ENCODE measurements around the gene LIMA1. TPM values are rescaled to one million over a fixed set of nuclear protein-coding genes. Genes with fewer than 3 reads are reported as not detected.

The LIMA1 gene
- total RNA-seq, 1 donor from 2014 or later = 49.3 TPM

DNA sequence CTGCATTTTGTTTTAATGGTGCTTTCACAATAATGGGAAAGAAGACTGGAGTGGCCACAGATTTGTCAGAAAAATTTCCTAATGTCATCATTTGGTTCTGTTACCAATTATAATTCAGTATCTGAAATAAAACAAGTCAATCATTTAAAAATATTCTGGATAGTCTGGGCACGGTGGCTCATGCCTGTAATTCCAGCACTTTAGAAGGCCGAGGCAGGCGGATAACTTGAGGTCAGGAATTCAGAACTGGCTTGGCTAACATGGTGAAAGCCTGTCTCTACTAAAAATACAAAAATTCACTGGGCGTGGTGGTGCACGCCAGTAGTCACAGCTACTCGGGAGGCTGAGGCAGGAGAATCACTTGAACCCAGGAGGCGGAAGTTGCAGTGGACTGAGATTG, 4.0 kb upstream of the LIMA1 start:
- no peak for DNase-seq (ENCODE audit: low read depth)

GRCh38 chr12:50285253-50285652, 1.9 kb upstream of the LIMA1 start:
- DNase-seq (ENCODE audit: low read depth) = no peak

- peak; percentile 29 for DNase-seq (ENCODE audit: low read depth)
These were observed 545 bp downstream of the LIMA1 start for GRCh38 chr12:50282721-50283228.

GRCh38 chr12:50279501-50279900, 3.8 kb downstream of the LIMA1 start:
- peak; percentile 67 for DNase-seq (ENCODE audit: low read depth)

- peak; percentile 43 for DNase-seq (ENCODE audit: low read depth)
These were observed 6.2 kb downstream of the LIMA1 start for GRCh38 chr12:50276912-50277671.

- no peak for DNase-seq (ENCODE audit: low read depth)
These were observed 7.3 kb downstream of the LIMA1 start for GRCh38 chr12:50276068-50276467.

GRCh38 chr12:50275556-50275955, 7.8 kb downstream of the LIMA1 start:
- peak; percentile 33 for DNase-seq (ENCODE audit: low read depth)

- DNase-seq (ENCODE audit: low read depth) = peak; percentile 57
These were observed 8.2 kb downstream of the LIMA1 start for GRCh38 chr12:50275127-50275526.

DNA sequence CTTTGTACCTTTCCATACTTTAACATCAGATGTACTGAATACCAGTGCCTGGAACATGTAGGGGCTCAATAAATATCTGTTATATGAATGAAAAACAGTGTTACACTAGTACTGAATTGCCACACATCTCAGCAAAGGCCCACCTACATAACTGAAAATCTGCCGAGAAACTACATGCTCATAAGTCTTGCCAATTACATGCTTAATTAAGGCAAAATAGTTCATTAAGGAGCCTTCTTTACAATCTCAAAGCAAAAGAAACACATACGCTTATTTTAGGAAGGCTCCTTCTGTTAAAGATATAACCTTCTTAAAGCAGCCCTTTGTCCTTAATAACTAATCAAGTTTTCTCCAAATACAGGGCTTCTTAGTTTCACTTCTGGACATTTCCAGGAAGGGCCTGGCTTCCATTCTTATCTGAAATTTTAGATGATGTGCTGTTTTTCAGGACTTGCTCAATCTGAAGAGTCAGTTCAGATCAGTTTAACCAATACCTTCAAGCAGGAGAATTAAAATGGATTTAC, 11.5 kb downstream of the LIMA1 start:
- DNase-seq (ENCODE audit: low read depth) = peak; percentile 51

- DNase-seq (ENCODE audit: low read depth) = no peak
These were observed 14.8 kb downstream of the LIMA1 start for GRCh38 chr12:50268482-50268881.

DNA sequence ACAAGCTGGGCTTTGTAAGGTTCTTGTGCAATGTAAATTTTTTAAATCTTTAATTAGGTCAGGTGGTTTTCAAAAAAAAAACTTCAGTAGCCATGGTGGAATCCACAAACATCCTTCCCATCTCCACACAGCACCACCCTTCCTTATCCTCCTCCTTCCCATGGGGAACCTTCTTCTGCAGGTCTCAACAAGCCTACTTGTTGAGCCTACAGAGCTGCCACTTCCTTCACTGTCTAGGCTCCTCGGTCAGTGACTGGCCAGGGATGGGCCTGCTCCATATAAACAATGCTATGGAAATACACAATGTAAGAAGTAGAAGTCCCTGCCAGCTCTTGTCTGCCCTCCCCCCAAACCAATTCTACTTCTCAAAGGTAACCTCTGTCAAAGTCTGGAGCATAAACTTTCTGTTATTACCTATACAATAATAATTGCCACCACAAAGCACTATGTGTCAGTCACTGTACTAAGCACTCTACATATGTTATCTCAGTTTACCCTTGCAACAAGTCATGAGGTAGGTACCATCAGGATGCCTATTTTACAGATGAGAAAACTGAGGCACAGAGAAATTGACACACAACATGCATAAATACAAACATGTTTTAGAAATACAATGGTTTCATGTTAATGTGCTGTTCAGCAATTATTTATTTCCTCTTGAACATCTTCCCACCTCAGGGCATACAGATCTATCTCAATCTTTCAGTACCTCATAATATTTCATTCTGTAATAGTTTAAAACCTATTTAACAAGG, 17.4 kb downstream of the LIMA1 start:
- no peak for DNase-seq (ENCODE audit: low read depth)

DNA sequence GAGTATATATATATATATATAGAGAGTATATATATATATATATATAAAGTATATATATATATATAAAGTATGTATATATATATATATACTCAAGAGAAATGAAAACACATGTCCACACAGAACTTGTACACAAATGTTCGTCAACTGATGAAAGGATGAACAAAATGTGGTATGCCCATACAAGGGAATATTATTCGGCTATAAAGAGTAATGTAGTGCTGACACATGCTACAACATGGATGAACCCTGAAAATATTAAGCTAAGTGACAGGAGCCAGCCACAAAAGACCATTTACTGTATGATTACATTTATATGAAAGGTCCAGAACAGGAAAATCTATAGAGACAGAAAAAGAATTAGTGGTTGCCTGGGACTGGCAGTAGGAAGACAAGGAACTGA, 19.5 kb downstream of the LIMA1 start:
- no peak for DNase-seq (ENCODE audit: low read depth)

- DNase-seq (ENCODE audit: low read depth) = no peak
These were observed 21.7 kb downstream of the LIMA1 start for GRCh38 chr12:50261654-50262053.

- no peak for DNase-seq (ENCODE audit: low read depth)
These were observed 25.2 kb downstream of the LIMA1 start for GRCh38 chr12:50258167-50258551.

DNA sequence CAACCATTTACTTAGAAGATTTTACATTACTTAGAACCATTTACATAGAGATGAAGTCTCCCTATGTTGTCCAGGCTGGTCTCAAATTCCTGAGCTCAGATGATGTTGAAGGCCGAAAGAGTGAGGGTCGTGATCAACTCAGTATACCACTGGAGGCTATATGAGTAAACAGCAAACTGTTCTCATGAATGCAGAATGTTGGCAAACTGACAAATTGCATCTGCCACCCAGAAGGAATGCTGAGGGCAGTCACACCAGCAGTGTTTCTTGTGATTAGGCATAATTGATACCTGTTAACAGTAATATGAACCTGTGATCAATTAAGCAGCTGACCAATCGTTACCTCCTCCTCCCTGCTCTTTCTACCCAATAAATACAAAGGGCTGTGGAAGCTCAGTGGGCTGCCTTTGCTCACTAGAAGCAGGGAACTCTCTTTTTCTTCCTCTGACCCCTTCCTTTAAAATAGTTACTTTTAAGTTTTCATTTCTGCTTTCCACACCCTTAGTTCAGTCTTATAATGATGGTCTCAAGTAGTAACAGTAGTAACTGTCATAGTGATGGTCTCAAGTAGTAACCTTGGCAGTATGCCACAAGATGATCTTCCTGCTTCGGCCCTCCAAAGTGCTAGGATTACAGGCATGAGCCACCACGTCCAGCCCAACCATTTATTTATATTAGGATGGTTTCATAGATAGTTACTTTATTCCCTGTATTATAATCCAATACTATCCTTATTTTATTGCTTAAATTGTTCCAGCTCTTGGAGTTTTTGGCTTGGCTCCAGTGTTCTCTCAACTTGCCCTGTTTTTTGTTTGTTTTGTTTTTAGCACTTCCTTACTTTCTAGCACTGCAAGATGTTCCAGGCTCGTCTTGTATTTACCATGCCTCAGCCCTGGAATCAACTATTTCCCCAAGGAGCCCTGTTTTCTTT, 25.8 kb downstream of the LIMA1 start:
- peak; percentile 84 for DNase-seq (ENCODE audit: low read depth)

DNA sequence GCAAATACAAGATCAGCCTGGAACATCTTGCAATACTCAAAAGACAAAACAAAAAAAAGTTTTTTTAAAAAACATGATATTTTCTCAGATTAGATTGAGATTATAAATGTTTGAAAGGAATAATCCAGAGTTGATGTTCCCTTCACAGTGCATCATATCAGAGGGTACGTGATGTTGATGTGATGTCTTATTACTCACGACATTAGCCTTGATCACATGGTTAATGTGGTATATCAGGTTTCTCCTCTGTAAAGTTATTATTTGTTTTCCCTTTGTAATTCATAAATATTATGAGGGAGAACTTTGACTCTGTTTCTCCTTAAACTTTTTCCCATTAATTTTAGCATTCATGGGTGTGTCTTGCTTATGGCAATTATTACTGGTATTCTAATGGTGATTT, 26.6 kb downstream of the LIMA1 start:
- no peak for DNase-seq (ENCODE audit: low read depth)

DNA sequence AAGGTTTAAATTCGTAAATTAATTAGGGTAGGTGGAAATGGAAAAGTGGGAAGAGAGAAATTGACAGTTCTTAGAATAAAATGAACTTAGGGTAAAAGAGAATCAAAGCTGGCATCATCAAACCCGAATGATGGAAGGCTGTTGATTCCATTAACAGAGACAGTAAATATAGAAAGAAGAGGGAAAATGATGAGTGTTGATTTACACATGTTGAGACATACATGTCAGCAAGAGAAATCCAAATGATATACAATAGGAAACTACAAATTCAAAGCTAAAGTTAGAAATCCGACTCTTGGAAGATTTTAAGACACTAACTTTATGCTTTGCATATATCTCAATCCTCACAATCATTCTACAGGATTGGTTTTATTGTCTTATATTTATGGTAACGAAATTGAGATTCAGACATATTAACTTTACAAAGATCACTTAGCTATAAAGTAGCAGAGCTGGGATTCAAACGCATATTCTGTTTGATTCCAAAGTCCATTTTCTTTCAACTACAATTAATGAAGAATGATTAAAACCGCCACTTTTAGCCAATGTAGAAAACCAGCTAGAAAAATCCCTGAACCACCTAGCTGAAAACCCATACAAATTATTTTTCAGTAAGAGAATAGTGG, 30.2 kb downstream of the LIMA1 start:
- no peak for DNase-seq (ENCODE audit: low read depth)

DNA sequence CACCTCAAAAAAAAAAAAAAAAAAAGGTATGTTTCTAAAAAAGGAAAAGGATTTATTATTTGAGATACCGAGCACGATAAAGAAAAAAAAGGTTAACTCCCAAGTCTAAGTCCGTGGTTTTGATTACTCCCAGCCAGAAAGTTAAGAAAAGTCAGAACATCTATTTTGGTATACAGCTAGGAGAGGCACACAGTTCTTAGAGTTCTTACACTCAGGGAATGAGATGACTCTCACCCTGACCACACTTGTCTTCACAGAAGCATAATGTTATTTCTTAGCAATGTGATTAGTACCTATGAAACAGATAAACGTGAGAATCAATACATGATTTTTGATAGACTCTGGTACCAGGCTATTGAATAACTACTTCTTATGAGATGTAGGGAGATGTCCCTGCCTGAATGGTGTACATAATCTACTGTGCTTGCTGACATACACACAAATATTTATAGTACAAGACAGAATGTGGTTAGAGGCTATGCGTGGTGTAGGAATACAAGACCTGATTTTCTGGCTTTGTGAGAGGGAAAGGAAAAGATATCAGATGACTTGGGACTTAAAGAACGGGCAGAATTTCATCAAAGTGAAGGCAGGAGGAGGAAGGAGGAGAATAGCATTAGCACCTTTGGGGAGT, 31.6 kb downstream of the LIMA1 start:
- no peak for DNase-seq (ENCODE audit: low read depth)

DNA sequence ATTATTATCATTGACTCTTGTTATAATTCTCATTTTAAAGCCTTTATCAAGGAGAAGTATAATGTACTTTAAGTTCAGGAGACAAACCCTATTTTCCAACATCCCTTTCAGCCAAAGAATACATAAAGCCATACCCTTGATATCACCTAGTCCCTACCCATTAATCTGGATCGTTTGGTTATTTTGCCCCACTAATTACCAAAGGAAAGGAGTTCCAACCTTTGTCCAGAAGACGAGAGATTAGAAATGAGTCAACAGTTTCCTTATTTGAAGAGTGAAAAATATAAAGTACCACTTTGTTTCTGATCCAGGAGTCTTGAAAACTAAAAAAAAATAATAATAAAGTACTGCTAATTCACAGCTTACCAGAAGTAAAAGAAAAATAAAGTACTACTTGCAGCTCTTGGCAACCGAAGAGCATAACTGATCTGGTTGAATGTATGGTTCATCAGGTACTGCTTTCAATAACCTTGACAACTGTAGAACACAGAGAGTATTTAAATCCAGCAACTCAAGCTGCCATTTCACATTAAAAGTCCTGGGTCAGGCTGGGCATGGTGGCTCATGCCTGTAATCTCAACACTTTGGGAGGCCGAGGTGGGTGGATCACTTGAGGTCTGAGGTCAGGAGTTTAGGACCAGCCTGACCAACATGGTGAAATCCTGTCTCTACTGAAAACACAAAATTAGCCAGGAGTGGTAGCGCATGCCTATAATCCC, 33.7 kb downstream of the LIMA1 start:
- DNase-seq (ENCODE audit: low read depth) = peak; percentile 58

- no peak for DNase-seq (ENCODE audit: low read depth)
These were observed 34.4 kb downstream of the LIMA1 start for GRCh38 chr12:50248883-50249282.
